DMS153 treated with DMSO at 0.1 percent for 48 hours (cell line): ENCODE results near the gene B3GALT5.
"Not testable (repeated sequence)": the region's sequence is repeated elsewhere in the genome, so short reads cannot be mapped to it uniquely, and the experiment has no call there.

Experiments used
- DNase-seq: peaks from one replicate; lab custom pipeline; 2025; ENCODE audit not compliant: unreplicated experiment; lab: John Stamatoyannopoulos, UW

Gene B3GALT5

DNA sequence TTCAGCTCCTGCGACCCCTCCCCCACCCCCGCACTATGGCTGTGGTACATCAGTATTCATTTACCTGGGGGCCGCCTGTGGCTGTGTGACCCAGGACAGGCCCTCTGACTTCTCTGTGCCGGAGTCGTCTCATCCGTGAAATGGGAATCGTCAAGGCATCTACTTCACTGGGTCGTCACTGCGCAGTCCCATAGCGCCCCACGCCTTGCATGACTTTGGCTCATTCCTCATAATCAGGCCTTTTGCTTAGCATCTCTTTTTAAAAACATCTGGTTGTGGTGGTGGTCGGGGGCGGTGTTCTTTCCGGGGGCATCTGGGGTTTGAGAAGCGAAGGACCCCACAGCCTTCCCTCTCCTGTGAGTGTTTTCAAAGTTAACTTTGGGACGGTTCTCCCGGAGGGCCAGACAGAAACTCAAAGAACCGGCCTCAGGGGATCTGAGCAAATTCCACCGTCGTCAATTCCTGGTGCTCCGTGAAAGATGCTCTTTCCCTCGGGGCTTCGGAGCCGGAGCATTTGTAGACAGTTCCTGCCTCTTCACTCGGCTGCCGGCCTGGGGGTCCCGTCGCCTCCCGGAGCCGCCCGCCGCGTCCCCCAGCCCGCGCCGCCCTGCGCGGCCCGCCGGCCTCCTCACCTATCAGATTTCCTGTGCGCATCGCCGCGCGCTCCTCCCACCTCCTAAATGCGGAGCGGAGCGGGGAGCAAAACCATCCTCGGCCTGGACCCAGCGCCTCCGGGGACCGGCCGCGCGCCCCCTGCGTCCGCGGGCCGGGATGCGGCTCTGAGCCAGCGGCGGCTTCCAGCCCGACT, at the start of gene B3GALT5:
Gene B3GALT5, plus strand, starts transcription at position 708 of the 808 bp plus-strand sequence. CDS start 47,620 bp downstream, outside the sequence.
- no peak for DNase-seq

GRCh38 chr21:39564200-39564599, 48.5 kb upstream of the B3GALT5 start:
- DNase-seq, result no peak

- no peak for DNase-seq
Observed at GRCh38 chr21:39567180-39567972, 45.4 kb upstream of the B3GALT5 start.

DNA sequence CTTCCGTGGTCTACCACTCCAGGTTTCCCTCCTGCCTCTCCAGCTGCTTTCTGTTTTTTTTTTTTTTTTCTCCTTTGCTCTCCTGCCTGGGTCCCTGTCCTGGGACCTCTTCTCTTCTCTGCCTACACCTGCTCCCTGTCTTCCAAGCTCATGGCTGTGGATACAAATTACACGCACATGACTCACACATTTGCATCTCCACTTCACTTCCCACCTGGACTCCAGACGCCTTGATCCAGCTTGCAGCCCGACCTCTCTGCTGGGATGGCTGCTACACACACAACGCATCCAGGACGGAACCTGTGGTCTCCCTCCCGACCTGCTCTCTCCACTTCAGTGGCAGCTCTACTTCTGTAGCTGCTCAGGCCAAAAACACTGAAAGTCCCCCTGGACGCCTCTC, 44.4 kb upstream of the B3GALT5 start:
- DNase-seq, result no peak

- DNase-seq, result no peak
Observed at GRCh38 chr21:39575775-39576174, 37.0 kb upstream of the B3GALT5 start.

DNA sequence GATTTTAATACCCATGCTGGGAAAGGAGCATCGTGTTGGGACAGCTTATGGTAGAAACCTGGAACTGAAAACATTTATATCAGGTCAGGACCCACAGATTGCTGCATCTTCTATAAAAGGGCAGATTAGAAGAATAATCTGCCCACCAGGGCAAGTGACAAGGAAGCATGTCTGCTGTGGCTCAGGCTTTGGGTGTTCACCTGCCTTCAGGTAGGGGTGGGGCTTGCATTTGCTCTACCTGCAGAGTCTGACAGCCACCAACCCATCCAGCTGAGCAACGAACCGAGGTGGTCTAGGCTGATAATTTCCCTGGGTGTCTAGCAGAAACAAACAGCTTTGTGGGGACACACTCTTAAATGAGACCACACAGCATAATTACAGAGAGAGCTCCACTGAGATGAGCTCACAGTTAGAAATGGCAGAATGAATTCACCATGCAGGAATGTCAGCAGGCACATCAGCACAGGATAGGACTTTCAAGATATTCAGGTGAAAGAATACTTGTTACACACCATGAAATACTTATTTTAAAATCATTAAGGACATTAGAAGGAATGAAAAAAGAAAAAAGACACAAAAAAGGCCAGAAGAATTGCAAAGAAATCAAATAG, 36.1 kb upstream of the B3GALT5 start:
- no peak for DNase-seq

- no peak for DNase-seq
Observed at GRCh38 chr21:39579734-39580332, 32.9 kb upstream of the B3GALT5 start.

GRCh38 chr21:39580744-39581143, 32.0 kb upstream of the B3GALT5 start:
- no peak for DNase-seq

DNA sequence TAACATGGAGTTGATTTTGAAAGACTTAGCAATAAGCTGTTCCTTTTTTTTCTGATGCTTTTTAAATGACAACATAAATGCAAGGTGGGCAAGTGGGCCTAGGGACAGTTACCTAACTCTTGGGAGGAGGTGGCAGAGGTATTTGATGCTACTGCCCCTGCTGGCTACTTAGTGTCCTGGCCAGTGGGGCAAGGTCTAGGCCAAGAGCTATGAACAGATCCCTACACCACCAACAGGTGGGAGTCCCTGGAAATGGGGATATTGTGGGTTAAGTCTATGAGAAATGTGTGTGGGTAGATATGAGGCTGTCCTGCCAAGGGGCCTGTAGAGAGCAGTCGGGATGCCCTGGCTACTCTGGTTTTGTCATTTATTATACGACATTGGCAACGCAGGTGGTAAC, 31.3 kb upstream of the B3GALT5 start:
- no peak for DNase-seq

GRCh38 chr21:39582749-39583148, 30.0 kb upstream of the B3GALT5 start:
- DNase-seq, result no peak

GRCh38 chr21:39583586-39583985, 29.2 kb upstream of the B3GALT5 start:
- DNase-seq, result not testable (repeated sequence)

GRCh38 chr21:39587376-39587775, 25.4 kb upstream of the B3GALT5 start:
- no peak for DNase-seq

DNA sequence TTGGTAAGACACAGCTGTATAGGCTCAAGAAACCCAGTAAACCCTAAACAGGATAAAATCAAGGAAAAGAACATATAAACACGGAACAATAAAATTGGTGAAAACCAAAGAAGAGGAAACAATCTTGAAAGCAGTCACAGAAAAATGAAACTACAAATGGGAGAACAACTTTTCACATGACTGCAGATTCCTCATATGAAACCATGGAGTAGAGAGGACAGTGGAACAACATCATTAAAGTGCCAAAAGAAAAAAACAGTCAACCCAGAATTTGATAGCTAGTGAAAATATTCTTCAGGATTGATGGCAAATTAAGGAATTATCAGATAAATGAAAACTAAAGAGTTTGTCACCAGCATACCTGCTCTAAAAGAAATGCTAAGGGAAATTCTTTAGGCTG, 23.9 kb upstream of the B3GALT5 start:
- no peak for DNase-seq

DNA sequence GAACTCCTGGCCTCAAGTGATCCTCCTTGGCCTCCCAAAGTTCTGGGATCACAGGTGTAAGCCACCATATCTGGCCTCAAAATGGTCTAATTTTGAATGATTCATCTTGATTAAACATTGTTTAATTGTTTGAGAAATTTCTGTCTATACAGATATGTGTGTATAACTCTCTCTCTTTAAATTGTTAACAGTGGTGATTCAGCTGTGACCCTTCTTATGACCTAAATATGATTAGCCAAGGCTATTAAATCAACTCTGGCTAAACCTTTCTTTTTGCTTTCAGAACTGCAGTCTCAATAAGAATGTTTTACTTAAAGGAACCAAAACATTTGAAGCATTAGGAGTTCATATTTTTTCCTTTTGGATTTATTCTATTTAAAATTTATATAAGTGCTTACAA, 19.2 kb upstream of the B3GALT5 start:
- DNase-seq, result no peak

- DNase-seq, result no peak
Observed at GRCh38 chr21:39595465-39595864, 17.3 kb upstream of the B3GALT5 start.

DNA sequence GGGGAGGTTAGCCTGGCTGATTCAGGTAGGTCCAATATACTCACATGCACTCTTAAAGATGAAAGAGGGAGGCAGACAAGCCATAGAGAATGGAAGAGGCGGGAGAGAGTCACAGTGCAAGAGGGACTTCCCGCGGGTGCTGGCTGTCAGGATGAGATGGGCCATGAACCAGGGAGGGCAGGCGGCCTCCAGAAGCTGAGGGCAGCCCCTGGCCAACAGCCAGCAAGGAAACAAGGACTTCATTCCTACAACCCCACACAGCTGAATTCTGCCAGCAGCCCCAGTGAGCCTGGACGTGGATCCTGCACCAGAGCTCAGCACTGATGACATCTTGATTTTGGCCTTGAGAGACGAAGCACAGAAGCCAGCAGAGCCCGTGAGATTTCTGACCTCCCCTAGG, 15.1 kb upstream of the B3GALT5 start:
- DNase-seq, result no peak

GRCh38 chr21:39599191-39599970, 13.4 kb upstream of the B3GALT5 start:
- no peak for DNase-seq

- DNase-seq, result no peak
Observed at GRCh38 chr21:39601187-39601928, 11.4 kb upstream of the B3GALT5 start.

DNA sequence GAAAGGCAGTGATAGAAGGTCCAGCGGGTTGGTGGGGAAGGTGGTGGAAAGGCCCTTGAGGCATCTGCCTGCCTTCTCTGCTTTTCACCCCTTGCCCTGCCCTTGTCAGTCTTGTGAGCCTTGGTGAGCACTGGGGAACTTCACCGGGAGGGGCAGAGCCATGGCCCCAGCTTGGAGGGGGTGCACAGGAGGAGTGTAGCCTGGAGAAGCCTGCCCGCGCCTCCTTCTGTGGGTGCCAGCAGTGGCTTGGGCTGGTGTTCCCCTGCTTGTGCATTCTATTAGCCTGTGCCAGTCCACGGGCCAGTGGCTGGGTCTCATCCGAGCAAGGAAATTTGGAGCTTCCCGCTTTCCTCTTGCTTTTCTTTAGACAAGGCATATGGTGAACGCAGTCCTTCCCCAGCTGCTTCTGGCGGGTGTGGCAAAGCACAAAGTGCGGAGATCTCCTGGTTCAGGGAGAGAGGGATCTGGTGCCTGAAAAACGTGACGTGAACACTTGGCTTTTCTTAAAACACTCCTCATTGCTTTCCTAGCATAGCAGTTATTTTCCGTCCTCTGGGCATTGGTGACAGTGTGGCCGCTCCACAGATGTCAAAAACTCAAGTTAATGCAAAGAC, 10.6 kb upstream of the B3GALT5 start:
- DNase-seq, result no peak

- DNase-seq, result no peak
Observed at GRCh38 chr21:39602793-39603192, 9.9 kb upstream of the B3GALT5 start.
